ENCODE results near the gene DIS3L2.
A peak's percentile ranks its signal among the peaks of the same experiment; 100 is the strongest.
"Not testable (repeated sequence)": the region's sequence is repeated elsewhere in the genome, so short reads cannot be mapped to it uniquely, and the experiment has no call there.

DIS3L2 gene

GRCh38 chr2:232320443-232320803 lies 358.9 kb downstream of the DIS3L2 start:
- TF ChIP-seq POLR2A (IDR thresholded peaks at IDR 0.05; ENCODE audit: low read length) (no peak), GATA1 (IDR thresholded peaks at IDR 0.05; ENCODE audit: low read depth, low read length) (no peak)

GRCh38 chr2:232321156-232321816 lies 359.8 kb downstream of the DIS3L2 start:
- DNase-seq, result peak in 1 of 2 experiments; percentile 14
- TF ChIP-seq POLR2A (IDR thresholded peaks at IDR 0.05; ENCODE audit: low read length) (no peak), GATA1 (IDR thresholded peaks at IDR 0.05; ENCODE audit: low read depth, low read length) (no peak)

More at GRCh38 chr2:232320443-232320803, 358.9 kb downstream of the DIS3L2 start:
- DNase-seq, result peak; percentile 39 to 68

- DNase-seq, result no peak
- TF ChIP-seq GATA1 (IDR thresholded peaks at IDR 0.05; ENCODE audit: low read depth, low read length) (no peak), POLR2A (IDR thresholded peaks at IDR 0.05; ENCODE audit: low read length) (no peak)
These were observed 360.5 kb downstream of the DIS3L2 start for GRCh38 chr2:232321817-232322559.

GRCh38 chr2:232322560-232323327 lies 361.2 kb downstream of the DIS3L2 start:
- no peak for TF ChIP-seq GATA1 (IDR thresholded peaks at IDR 0.05; ENCODE audit: low read depth, low read length)
- TF ChIP-seq POLR2A (IDR thresholded peaks at IDR 0.05; ENCODE audit: low read length), result no peak
- no peak for DNase-seq

- DNase-seq, result no peak
These were observed 361.8 kb downstream of the DIS3L2 start for GRCh38 chr2:232323328-232323650.

GRCh38 chr2:232323967-232324366 lies 362.5 kb downstream of the DIS3L2 start:
- not testable (repeated sequence) for DNase-seq

More at GRCh38 chr2:232323328-232323650, 361.8 kb downstream of the DIS3L2 start:
- TF ChIP-seq POLR2A (IDR thresholded peaks at IDR 0.05; ENCODE audit: low read length) (no peak), GATA1 (IDR thresholded peaks at IDR 0.05; ENCODE audit: low read depth, low read length) (no peak)

- no peak for DNase-seq
- no peak for TF ChIP-seq POLR2A (IDR thresholded peaks at IDR 0.05; ENCODE audit: low read length)
- no peak for TF ChIP-seq GATA1 (IDR thresholded peaks at IDR 0.05; ENCODE audit: low read depth, low read length)
These were observed 363.3 kb downstream of the DIS3L2 start for GRCh38 chr2:232324778-232325177.

GRCh38 chr2:232325324-232326273 lies 364.1 kb downstream of the DIS3L2 start:
- no peak for TF ChIP-seq GATA1 (IDR thresholded peaks at IDR 0.05; ENCODE audit: low read depth, low read length)
- no peak for TF ChIP-seq POLR2A (IDR thresholded peaks at IDR 0.05; ENCODE audit: low read length)
- peak; percentile 33 to 61 for DNase-seq

GRCh38 chr2:232326274-232327104 lies 365.0 kb downstream of the DIS3L2 start:
- DNase-seq, result not testable (repeated sequence)

GRCh38 chr2:232327105-232328031 lies 365.9 kb downstream of the DIS3L2 start:
- TF ChIP-seq GATA1 (IDR thresholded peaks at IDR 0.05; ENCODE audit: low read depth, low read length), result no peak
- TF ChIP-seq POLR2A (IDR thresholded peaks at IDR 0.05; ENCODE audit: low read length), result no peak
- peak; percentile 70 to 83 for DNase-seq

GRCh38 chr2:232328032-232328422 lies 366.5 kb downstream of the DIS3L2 start:
- DNase-seq, result no peak
- TF ChIP-seq GATA1 (IDR thresholded peaks at IDR 0.05; ENCODE audit: low read depth, low read length), result no peak

Data from erythroblast (primary cell).